ENCODE measurements around the gene ATP7A. TPM values are rescaled to one million over a fixed set of nuclear protein-coding genes. Genes with fewer than 3 reads are reported as not detected.

Gene ATP7A
- total RNA-seq, 1 experiment from 2014 or later, result 2.1 TPM

- Mint-ChIP-seq H3K4me3 (no peak overlapping the region), H3K9me3 (peaks cover 55 to 68% of the 10 kb centered on the region in 2 experiments), H3K4me1 (no peaks in the 10 kb centered on the region), H3K27ac (no peak overlapping the region), H3K36me3 (ENCODE audit: insufficient read depth in 1 of 3, low read depth in 3 of 3) (peaks cover 4 to 12% (median 10%) of the 10 kb centered on the region in 3 experiments; a peak in 5 of 7 replicates), H3K27me3 (ENCODE audit: low read depth) (no peaks in the 10 kb centered on the region)
- Histone ChIP-seq H3K9me3 (ENCODE audit: control insufficient read depth, low read depth, low read length) (peaks cover 6% of the 10 kb centered on the region), H2AK5ac (ENCODE audit: insufficient read length, low read length) (no peak overlapping the region), H3K9ac (ENCODE audit: extremely low read depth, insufficient read length, low read length) (no peak overlapping the region), H4K91ac (ENCODE audit: insufficient read length, low read depth, low read length) (no peak overlapping the region), H2BK5ac (ENCODE audit: insufficient read length, low read length) (no peak overlapping the region), H3K14ac (ENCODE audit: insufficient read depth, low read length) (no peak overlapping the region), H2BK15ac (ENCODE audit: low read depth, low read length) (no peak overlapping the region), H2BK20ac (ENCODE audit: low read depth, low read length, poor library complexity, severe bottlenecking) (no peak overlapping the region), H3K56ac (ENCODE audit: insufficient read length, low read depth, low read length) (no peak overlapping the region), H2BK120ac (ENCODE audit: low read depth, low read length, poor library complexity, severe bottlenecking) (no peak overlapping the region), H3K23me2 (ENCODE audit: insufficient read length, low read depth, low read length, poor library complexity, severe bottlenecking) (no peaks in the 10 kb centered on the region), H3T11ph (ENCODE audit: low read length) (no peak overlapping the region), H3K4me2 (ENCODE audit: insufficient read depth, insufficient read length, low read length) (no peak overlapping the region), H3K4ac (ENCODE audit: low read depth, low read length) (no peak overlapping the region), H3K4me1 (ENCODE audit: insufficient read depth, low read length) (no peaks in the 10 kb centered on the region), H3K27ac (ENCODE audit: insufficient read length, low read depth, low read length) (no peak overlapping the region), H3K18ac (ENCODE audit: insufficient read length, low read depth, low read length) (no peak overlapping the region), H3K27me3 (ENCODE audit: insufficient read depth, low read length) (no peaks in the 10 kb centered on the region), H2BK12ac (ENCODE audit: insufficient read length, low read depth, low read length) (no peak overlapping the region), H3K79me1 (ENCODE audit: insufficient read depth, low read depth, low read length, poor library complexity, severe bottlenecking) (no peaks in the 10 kb centered on the region), H3K23ac (ENCODE audit: insufficient read length, low read depth, low read length) (no peak overlapping the region), H4K8ac (replicated peaks; ENCODE audit: insufficient read length, low read depth, low read length) (no peak overlapping the region), H4K5ac (ENCODE audit: insufficient read length, low read depth, low read length) (no peak overlapping the region), H2AFZ (ENCODE audit: low read length) (no peak overlapping the region), H3K79me2 (ENCODE audit: insufficient read depth, low read length) (peaks cover 12% of the 10 kb centered on the region; the same call in 1 of the 2 replicates), H4K20me1 (ENCODE audit: control insufficient read depth, insufficient read depth, insufficient read length) (no peaks in the 10 kb centered on the region)
- no peak for TF ChIP-seq CTCF (conservative IDR thresholded peaks at IDR 0.05)
- no CpG with 5 or more reads among the region's 2 CpGs for WGBS (ENCODE audit: extremely low coverage, insufficient read length, low lambda C conversion rate)
- DNase-seq, result no peak
Observed at GRCh38 chrX:77892887-77893286, 17.6 kb upstream of the ATP7A start.
